Measurements from ENCODE around the gene OFD1.

DNA sequence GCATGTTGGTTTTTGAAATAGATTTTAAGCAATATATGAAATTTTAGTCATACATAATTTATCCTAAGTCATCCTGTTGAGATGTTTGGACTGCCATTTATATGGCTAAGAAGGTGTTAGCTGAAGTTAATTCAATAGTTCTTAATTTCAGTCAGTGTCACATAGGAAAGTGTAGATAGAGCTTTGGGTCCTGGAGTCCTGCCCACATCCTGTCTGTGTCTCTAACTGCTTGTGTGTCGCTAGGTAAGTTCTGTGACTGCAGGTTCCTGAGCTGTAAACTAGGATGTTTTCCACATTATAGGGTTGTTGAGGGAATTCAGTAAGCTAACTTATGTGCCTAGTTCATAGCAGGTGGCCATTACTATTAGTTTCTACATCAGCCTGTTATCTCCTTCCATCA, 20.7 kb downstream of the OFD1 start:
- TF ChIP-seq, protein P1, sequence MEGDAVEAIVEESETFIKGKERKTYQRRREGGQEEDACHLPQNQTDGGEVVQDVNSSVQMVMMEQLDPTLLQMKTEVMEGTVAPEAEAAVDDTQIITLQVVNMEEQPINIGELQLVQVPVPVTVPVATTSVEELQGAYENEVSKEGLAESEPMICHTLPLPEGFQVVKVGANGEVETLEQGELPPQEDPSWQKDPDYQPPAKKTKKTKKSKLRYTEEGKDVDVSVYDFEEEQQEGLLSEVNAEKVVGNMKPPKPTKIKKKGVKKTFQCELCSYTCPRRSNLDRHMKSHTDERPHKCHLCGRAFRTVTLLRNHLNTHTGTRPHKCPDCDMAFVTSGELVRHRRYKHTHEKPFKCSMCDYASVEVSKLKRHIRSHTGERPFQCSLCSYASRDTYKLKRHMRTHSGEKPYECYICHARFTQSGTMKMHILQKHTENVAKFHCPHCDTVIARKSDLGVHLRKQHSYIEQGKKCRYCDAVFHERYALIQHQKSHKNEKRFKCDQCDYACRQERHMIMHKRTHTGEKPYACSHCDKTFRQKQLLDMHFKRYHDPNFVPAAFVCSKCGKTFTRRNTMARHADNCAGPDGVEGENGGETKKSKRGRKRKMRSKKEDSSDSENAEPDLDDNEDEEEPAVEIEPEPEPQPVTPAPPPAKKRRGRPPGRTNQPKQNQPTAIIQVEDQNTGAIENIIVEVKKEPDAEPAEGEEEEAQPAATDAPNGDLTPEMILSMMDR (IDR thresholded peaks at IDR 0.05; ENCODE audit: borderline replicate concordance, extremely low read depth, low read length, poor library complexity, severe bottlenecking): no peak
- TF ChIP-seq EZH2 (IDR thresholded peaks at IDR 0.05; ENCODE audit: borderline replicate concordance, low read depth, low read length, severe bottlenecking): no peak

Data from DND-41 (cell line).